A549 (cell line): ENCODE measurements around the gene DDX54.

Source experiments
- CHD2 ChIP-seq: fragments of 150-350 bp; IDR thresholded peaks from 2 replicates; pipeline ENCODE4 v1.6.1; 2014; ENCODE audit warnings: low read length; ENCODE audit not compliant: partially characterized antibody
- ESRRA ChIP-seq: fragments of 150-350 bp; IDR thresholded peaks from 2 replicates; pipeline ENCODE4 v1.6.1; 2014; ENCODE audit warnings: mild to moderate bottlenecking, low read length, borderline replicate concordance
- JUNB ChIP-seq: fragments of >200 bp; sonication (Bioruptor Twin); formaldehyde crosslinking; IDR thresholded peaks from 2 replicates; pipeline ENCODE4 v1.6.1; 2016
- KDM1A ChIP-seq: fragments of 200-600 bp; sonication (generic); IDR thresholded peaks from 2 replicates; pipeline ENCODE4 v1.6.1; 2016; ENCODE audit warnings: low read depth, mild to moderate bottlenecking
- MYC ChIP-seq: IDR thresholded peaks from 2 replicates; pipeline ENCODE4 v1.6.1; 2012; ENCODE audit warnings: mild to moderate bottlenecking, inconsistent platforms, low read length, improper control_type of control experiment, borderline replicate concordance
- NPAS2 ChIP-seq: fragments of 250-450 bp; sonication (Bioruptor Pico); IDR thresholded peaks from 2 replicates; pipeline ENCODE4 v1.8.0; 2022; ENCODE audit warnings: mild to moderate bottlenecking, moderate library complexity, borderline replicate concordance
- POLR2A ChIP-seq: IDR thresholded peaks from 2 replicates; pipeline ENCODE4 v1.6.1; 2012; ENCODE audit warnings: mild to moderate bottlenecking, low read length
- RAD21 ChIP-seq, 2 experiments: fragments of >200 bp in 1 of 2; sonication (Bioruptor Twin) in 1 of 2; formaldehyde crosslinking in 1 of 2; IDR thresholded peaks in 1 of 2; conservative IDR thresholded peaks in 1 of 2; 2 replicates in 1 of 2; 3 replicates in 1 of 2; pipeline ENCODE4 v1.6.1; 2012 to 2018; ENCODE audit warnings: inconsistent platforms in 1 of 2
- SREBF2 ChIP-seq: fragments of 450-650 bp; IDR thresholded peaks from 2 replicates; pipeline ENCODE4 v1.6.1; 2014; ENCODE audit warnings: mild to moderate bottlenecking, moderate library complexity
- ZFP36 ChIP-seq: fragments of 450-650 bp; IDR thresholded peaks from 2 replicates; pipeline ENCODE4 v1.6.1; 2014; ENCODE audit warnings: borderline replicate concordance; ENCODE audit not compliant: partially characterized antibody
- TF ChIP-seq, protein P1 (sequence below): fragments of >200 bp; sonication (Bioruptor Twin); formaldehyde crosslinking; IDR thresholded peaks from 3 replicates; pipeline ENCODE4 v1.5.1; 2016
- TF ChIP-seq, protein P2 (sequence below): fragments of 150-350 bp; IDR thresholded peaks from 2 replicates; pipeline ENCODE4 v1.6.1; 2014; ENCODE audit warnings: low read depth, mild to moderate bottlenecking, low read length

DNA sequence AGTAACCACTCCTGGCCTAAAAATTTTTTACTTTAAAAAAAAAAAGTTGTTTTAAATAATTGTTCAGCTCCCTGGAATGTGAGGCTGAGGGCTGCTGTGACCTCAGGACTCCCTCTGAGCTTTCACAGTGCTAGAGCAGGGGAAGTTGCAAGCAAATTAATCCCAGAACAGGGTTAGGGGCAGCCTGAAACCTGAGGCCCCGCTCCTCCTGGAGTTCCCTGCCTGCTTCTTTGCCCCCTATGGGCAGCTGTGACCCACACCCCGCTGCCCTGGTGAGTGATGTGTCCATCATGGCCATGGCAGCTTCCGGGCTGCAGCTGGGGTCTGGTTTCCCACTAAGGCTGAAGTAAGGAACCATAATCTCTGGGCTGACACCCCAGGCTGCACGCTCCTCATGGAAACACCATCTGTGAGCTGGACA lies 9.7 kb upstream of the DDX54 start:
- TF ChIP-seq NPAS2 (no peak), POLR2A (no peak), KDM1A (no peak), RAD21 (conservative IDR thresholded peaks at IDR 0.05 in 1 of 2, IDR thresholded peaks at IDR 0.05 in 1 of 2) (no peak), JUNB (no peak), ZFP36 (no peak), SREBF2 (no peak), ESRRA (no peak), MYC (no peak), CHD2 (no peak)
- TF ChIP-seq, protein P1, sequence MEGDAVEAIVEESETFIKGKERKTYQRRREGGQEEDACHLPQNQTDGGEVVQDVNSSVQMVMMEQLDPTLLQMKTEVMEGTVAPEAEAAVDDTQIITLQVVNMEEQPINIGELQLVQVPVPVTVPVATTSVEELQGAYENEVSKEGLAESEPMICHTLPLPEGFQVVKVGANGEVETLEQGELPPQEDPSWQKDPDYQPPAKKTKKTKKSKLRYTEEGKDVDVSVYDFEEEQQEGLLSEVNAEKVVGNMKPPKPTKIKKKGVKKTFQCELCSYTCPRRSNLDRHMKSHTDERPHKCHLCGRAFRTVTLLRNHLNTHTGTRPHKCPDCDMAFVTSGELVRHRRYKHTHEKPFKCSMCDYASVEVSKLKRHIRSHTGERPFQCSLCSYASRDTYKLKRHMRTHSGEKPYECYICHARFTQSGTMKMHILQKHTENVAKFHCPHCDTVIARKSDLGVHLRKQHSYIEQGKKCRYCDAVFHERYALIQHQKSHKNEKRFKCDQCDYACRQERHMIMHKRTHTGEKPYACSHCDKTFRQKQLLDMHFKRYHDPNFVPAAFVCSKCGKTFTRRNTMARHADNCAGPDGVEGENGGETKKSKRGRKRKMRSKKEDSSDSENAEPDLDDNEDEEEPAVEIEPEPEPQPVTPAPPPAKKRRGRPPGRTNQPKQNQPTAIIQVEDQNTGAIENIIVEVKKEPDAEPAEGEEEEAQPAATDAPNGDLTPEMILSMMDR: no peak
- TF ChIP-seq, protein P2, sequence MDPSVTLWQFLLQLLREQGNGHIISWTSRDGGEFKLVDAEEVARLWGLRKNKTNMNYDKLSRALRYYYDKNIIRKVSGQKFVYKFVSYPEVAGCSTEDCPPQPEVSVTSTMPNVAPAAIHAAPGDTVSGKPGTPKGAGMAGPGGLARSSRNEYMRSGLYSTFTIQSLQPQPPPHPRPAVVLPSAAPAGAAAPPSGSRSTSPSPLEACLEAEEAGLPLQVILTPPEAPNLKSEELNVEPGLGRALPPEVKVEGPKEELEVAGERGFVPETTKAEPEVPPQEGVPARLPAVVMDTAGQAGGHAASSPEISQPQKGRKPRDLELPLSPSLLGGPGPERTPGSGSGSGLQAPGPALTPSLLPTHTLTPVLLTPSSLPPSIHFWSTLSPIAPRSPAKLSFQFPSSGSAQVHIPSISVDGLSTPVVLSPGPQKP: no peak
